OCI-LY7 (cell line): Measurements from ENCODE around the gene IRAK3. TPM values are rescaled to one million over a fixed set of nuclear protein-coding genes. Genes with fewer than 3 reads are reported as not detected.

ENCODE experiments used
- BruUV-seq: library from RNA; stranded (reverse); fragments of 400-500 nt; replicated peaks from 2 replicates; lab custom pipeline; 2021; lab: Mats Ljungman, UMichigan
- CTCF ChIA-PET: fragments of 300-600 bp; sonication (Branson Sonifier 250); formaldehyde crosslinking; loops from one replicate; lab custom pipeline; 2022; ENCODE audit warnings: antibody characterized with exemption; ENCODE audit not compliant: unreplicated experiment; lab: Charles Lee
- POLR2A ChIA-PET: fragments of 300-600 bp; sonication (Branson Sonifier 250); formaldehyde crosslinking; loops from one replicate; lab custom pipeline; 2022; ENCODE audit warnings: antibody characterized with exemption; lab: Charles Lee
- DNase-seq: peaks from one replicate; pipeline ENCODE4 v3.0.0-alpha.2; 2015; ENCODE audit warnings: low spot score
- H2AFZ ChIP-seq: fragments of 200-600 bp; sonication (generic), shearing (Covaris generic); 2 replicates; pipeline ENCODE4 v1.6.1; 2014; ENCODE audit warnings: mild to moderate bottlenecking, antibody characterized with exemption, low read length, moderate library complexity
- H3K27ac ChIP-seq: fragments of 200-600 bp; sonication (generic); 2 replicates; pipeline ENCODE4 v1.5.1; 2014; ENCODE audit warnings: mixed run types, low read depth, mild to moderate bottlenecking, moderate library complexity, low read length, inconsistent platforms; ENCODE audit not compliant: poor library complexity, severe bottlenecking
- H3K36me3 ChIP-seq: fragments of 200-600 bp; sonication (generic); 2 replicates; pipeline ENCODE4 v1.6.1; 2014; ENCODE audit warnings: mild to moderate bottlenecking, antibody characterized with exemption, low read length, moderate library complexity, mixed read lengths; ENCODE audit not compliant: insufficient read depth
- H3K4me1 ChIP-seq: fragments of 200-600 bp; sonication (generic); 2 replicates; pipeline ENCODE4 v1.5.1; 2014; ENCODE audit warnings: mild to moderate bottlenecking, low read length; ENCODE audit not compliant: insufficient read depth, poor library complexity, severe bottlenecking
- H3K4me2 ChIP-seq: fragments of 200-600 bp; sonication (generic); 2 replicates; pipeline ENCODE4 v1.6.1; 2014; ENCODE audit warnings: mild to moderate bottlenecking, low read length
- H3K4me3 ChIP-seq: fragments of 200-600 bp; sonication (generic); 2 replicates; pipeline ENCODE4 v1.5.1; 2014; ENCODE audit warnings: mild to moderate bottlenecking, low read depth, low read length; ENCODE audit not compliant: poor library complexity, severe bottlenecking
- H3K79me2 ChIP-seq: fragments of 200-600 bp; sonication (generic); 2 replicates; pipeline ENCODE4 v1.6.1; 2016; ENCODE audit warnings: low read depth, mild to moderate bottlenecking, low read length, moderate library complexity, mixed read lengths; ENCODE audit not compliant: insufficient read depth
- H3K9me2 ChIP-seq: fragments of 200-600 bp; sonication (generic); 2 replicates; pipeline ENCODE4 v1.6.1; 2016; ENCODE audit warnings: mild to moderate bottlenecking, low read length, mixed read lengths; ENCODE audit not compliant: insufficient read depth
- H3K9me3 ChIP-seq: fragments of 200-600 bp; sonication (generic); 2 replicates; pipeline ENCODE4 v1.6.1; 2014; ENCODE audit warnings: mild to moderate bottlenecking, mixed run types, low read length, mixed read lengths
- H4K20me1 ChIP-seq: fragments of 200-600 bp; sonication (generic); 2 replicates; pipeline ENCODE4 v1.6.1; 2014; ENCODE audit warnings: mild to moderate bottlenecking, antibody characterized with exemption, low read length, moderate library complexity, mixed read lengths; ENCODE audit not compliant: insufficient read depth
- EZH2phosphoT487 ChIP-seq: fragments of 200-600 bp; sonication (generic); IDR thresholded peaks from 2 replicates; pipeline ENCODE4 v1.6.1; 2018; ENCODE audit warnings: low read depth, borderline replicate concordance, mild to moderate bottlenecking, mixed run types, antibody characterized with exemption, low read length, moderate library complexity, mixed read lengths
- intact Hi-C: fragments of 100-400 bp; cut with micrococcal nuclease; formaldehyde crosslinking; loops from one replicate; pipeline ENCODE4 v1.10.0; 2022; ENCODE audit not compliant: unreplicated experiment
- total RNA-seq, 2 experiments: library from RNA; depleted of rRNA in 1 of 2; stranded (reverse); fragments of >200 nt in 1 of 2; shearing (Covaris generic) in 1 of 2; gene quantifications; 2 replicates each; pipeline ENCODE4 v1.2.3, GENCODE V29; 2014 to 2022
- TF ChIP-seq, protein P1 (sequence below): fragments of 200-600 bp; sonication (generic); conservative IDR thresholded peaks from 2 replicates; pipeline ENCODE4 v1.5.1; 2014; ENCODE audit warnings: mild to moderate bottlenecking, antibody characterized with exemption, low read length, moderate library complexity, mixed read lengths

Gene IRAK3
- total RNA-seq, 2 experiments from 2014 or later = 0.08 TPM; not detected in 1

- CTCF ChIA-PET = no interaction called here
- Histone ChIP-seq H4K20me1 (no peaks in the 10 kb centered on the region), H3K36me3 (peaks cover 73% of the 10 kb centered on the region), H3K79me2 (peaks cover 65% of the 10 kb centered on the region), H3K4me3 (no peak overlapping the region), H3K9me3 (peaks cover 26% of the 10 kb centered on the region), H3K4me2 (no peak overlapping the region), H3K4me1 (peaks cover 3% of the 10 kb centered on the region), H3K27ac (no peak overlapping the region), H3K9me2 (no peaks in the 10 kb centered on the region), H2AFZ (no peak overlapping the region)
- DNase-seq = no peak
- intact Hi-C loops = no loop called here
- TF ChIP-seq, protein P1, sequence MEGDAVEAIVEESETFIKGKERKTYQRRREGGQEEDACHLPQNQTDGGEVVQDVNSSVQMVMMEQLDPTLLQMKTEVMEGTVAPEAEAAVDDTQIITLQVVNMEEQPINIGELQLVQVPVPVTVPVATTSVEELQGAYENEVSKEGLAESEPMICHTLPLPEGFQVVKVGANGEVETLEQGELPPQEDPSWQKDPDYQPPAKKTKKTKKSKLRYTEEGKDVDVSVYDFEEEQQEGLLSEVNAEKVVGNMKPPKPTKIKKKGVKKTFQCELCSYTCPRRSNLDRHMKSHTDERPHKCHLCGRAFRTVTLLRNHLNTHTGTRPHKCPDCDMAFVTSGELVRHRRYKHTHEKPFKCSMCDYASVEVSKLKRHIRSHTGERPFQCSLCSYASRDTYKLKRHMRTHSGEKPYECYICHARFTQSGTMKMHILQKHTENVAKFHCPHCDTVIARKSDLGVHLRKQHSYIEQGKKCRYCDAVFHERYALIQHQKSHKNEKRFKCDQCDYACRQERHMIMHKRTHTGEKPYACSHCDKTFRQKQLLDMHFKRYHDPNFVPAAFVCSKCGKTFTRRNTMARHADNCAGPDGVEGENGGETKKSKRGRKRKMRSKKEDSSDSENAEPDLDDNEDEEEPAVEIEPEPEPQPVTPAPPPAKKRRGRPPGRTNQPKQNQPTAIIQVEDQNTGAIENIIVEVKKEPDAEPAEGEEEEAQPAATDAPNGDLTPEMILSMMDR = no peak
- no TSS peak for BruUV-seq
- POLR2A ChIA-PET = interaction anchor here (0.9 to 1.6 kb wide), 2 partner anchors 34 to 70 kb away, joined by 4 read pairs; no protein-coding TSS in a partner anchor
Observed at GRCh38 chr12:66162701-66163100, 26.3 kb upstream of the IRAK3 start.

DNA sequence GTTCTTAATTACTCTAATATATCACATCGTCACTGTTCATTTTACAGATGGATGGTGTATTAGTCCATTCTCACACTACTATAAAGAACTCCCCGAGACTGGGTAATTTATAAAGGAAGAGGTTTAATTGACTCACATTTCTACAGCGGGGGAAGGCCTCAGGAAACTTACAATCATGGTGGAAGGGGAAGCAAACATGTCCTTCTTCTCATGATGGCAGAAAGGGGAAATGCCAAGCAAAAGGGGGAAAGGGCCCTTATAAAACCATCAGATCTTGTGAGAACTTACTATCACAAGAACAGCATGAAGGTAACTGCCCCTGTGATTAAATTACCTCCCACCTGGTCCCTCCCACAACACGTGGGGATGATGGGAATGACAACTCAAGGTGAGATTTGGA, 25.7 kb upstream of the IRAK3 start:
- peaks cover 26% of the 10 kb centered on the region for H3K9me3 ChIP-seq
- BruUV-seq = no TSS peak
- ChIA-PET CTCF (no interaction called here), POLR2A (no interaction called here)
- H2AFZ ChIP-seq = no peak overlapping the region
- H3K36me3 ChIP-seq = peaks cover 73% of the 10 kb centered on the region
- no peak overlapping the region for H3K4me3 ChIP-seq
- H3K4me1 ChIP-seq = peaks cover 9% of the 10 kb centered on the region
- H4K20me1 ChIP-seq = no peaks in the 10 kb centered on the region
- intact Hi-C loops = no loop called here
- no peak overlapping the region for H3K27ac ChIP-seq
- no peak for DNase-seq
- no peaks in the 10 kb centered on the region for H3K9me2 ChIP-seq
- H3K79me2 ChIP-seq = peaks cover 71% of the 10 kb centered on the region
- H3K4me2 ChIP-seq = no peak overlapping the region
- TF ChIP-seq, protein P1 = no peak
- TF ChIP-seq EZH2phosphoT487 = no peak

GRCh38 chr12:66164349-66164821, 24.6 kb upstream of the IRAK3 start:
- Histone ChIP-seq H3K4me3 (no peak overlapping the region), H3K4me1 (peaks cover 16% of the 10 kb centered on the region), H4K20me1 (no peaks in the 10 kb centered on the region), H3K36me3 (peaks cover 66% of the 10 kb centered on the region), H3K79me2 (peaks cover 79% of the 10 kb centered on the region), H3K9me3 (peaks cover 26% of the 10 kb centered on the region), H3K9me2 (no peaks in the 10 kb centered on the region), H2AFZ (no peak overlapping the region), H3K27ac (no peak overlapping the region), H3K4me2 (no peak overlapping the region)
- BruUV-seq = no TSS peak
- no peak for DNase-seq
- TF ChIP-seq, protein P1 = no peak
- TF ChIP-seq EZH2phosphoT487 = no peak
- CTCF ChIA-PET = no interaction called here
- POLR2A ChIA-PET = no interaction called here
- intact Hi-C loops = no loop called here
